Ascending aorta (tissue), 2 donors: ENCODE measurements around the gene BSND. TPM values are rescaled to one million over a fixed set of nuclear protein-coding genes. Genes with fewer than 3 reads are reported as not detected.
A peak's percentile ranks its signal among the peaks of the same experiment; 100 is the strongest.

ENCODE experiments used
- DNase-seq, 2 donors: peaks; one replicate each; pipeline ENCODE4 v3.0.0-alpha.2; 2019; ENCODE audit warnings: low spot score in 2 of 2
- H3K27ac ChIP-seq, 2 donors: fragments of 200-600 bp; sonication (generic); one replicate each; pipeline ENCODE4 v1.5.1; 2016 to 2017; ENCODE audit warnings: mild to moderate bottlenecking in 1 of 2
- H3K27me3 ChIP-seq: fragments of 200-600 bp; sonication (generic); one replicate; pipeline ENCODE4 v1.5.1; 2017
- H3K36me3 ChIP-seq, 2 donors: fragments of 200-600 bp; sonication (generic); one replicate each; pipeline ENCODE4 v1.5.1; 2016
- H3K4me1 ChIP-seq, 2 donors: fragments of 200-600 bp; sonication (generic); one replicate each; pipeline ENCODE4 v1.5.1; 2016 to 2017; ENCODE audit warnings: mild to moderate bottlenecking in 1 of 2
- H3K4me3 ChIP-seq, 2 donors: fragments of 200-600 bp; sonication (generic); one replicate each; pipeline ENCODE4 v1.5.1; 2016 to 2017; ENCODE audit warnings: mild to moderate bottlenecking in 1 of 2
- H3K9me3 ChIP-seq, 2 donors: fragments of 200-600 bp; sonication (generic); one replicate each; pipeline ENCODE4 v1.5.1; 2016
- CTCF ChIP-seq, 3 experiments: fragments of 200-600 bp in 2 of 3; fragments of 450-650 bp in 1 of 3; sonication (generic) in 2 of 3; IDR thresholded peaks; one replicate each; pipeline ENCODE4 v1.5.1; 2016 to 2019; ENCODE audit warnings: antibody characterized with exemption in 3 of 3, mild to moderate bottlenecking in 1 of 3, moderate library complexity in 1 of 3
- intact Hi-C: fragments of 100-400 bp; cut with DNase I; formaldehyde crosslinking; loops from one replicate; pipeline ENCODE4 v1.15.1; 2023
- total RNA-seq: library from RNA; depleted of rRNA; stranded (reverse); fragments of >200 nt; gene quantifications from one replicate; pipeline ENCODE4 v1.1.0, GENCODE V29; 2016

BSND gene
- total RNA-seq, 1 donor from 2014 or later, result not detected

DNA sequence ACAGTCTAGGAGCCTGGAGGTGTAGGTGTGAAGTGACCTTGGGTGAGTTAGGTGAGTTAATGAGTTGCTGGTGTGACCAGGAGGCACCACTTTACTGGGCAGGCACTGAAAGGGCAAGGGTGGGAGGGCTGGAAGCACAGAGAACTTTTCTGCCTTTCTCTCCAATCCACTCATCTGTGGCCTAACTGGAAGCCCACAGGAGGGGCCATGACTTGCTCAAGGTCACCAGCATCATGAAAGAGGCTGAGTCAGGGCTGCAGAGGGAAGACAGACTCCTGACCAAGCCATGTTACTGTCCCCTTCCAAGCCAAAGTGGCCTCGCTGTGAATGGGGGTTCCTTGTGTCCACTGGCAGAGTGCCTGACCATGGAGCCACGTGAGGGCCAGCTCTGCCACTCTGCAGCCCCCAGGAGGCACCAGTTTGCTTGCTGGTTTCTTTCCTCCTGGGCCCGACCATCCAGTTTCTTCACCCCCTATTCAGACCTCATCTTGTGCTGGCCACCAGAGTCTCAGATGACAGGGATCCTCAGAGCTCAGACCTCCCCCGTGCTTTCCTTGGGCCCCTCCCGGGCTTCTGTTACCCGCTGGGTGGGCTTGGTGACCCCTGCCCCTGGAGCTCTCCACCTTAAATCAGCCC lies 4.3 kb upstream of the BSND start:
- Histone ChIP-seq H3K9me3 (no peaks in the 10 kb centered on the region), H3K36me3 (no peaks in the 10 kb centered on the region), H3K4me1 (peaks cover 0 to 7% of the 10 kb centered on the region in 2 donors), H3K4me3 (no peak overlapping the region), H3K27me3 (no peaks in the 10 kb centered on the region), H3K27ac (no peak overlapping the region)
- no peak for TF ChIP-seq CTCF (IDR thresholded peaks at IDR 0.05)
- no peak for DNase-seq
- intact Hi-C loops, result no loop called here

GRCh38 chr1:54995013-54995760 lies 3.5 kb upstream of the BSND start:
- no peaks in the 10 kb centered on the region for H3K27me3 ChIP-seq

GRCh38 chr1:54995835-54996234 lies 2.9 kb upstream of the BSND start:
- Histone ChIP-seq H3K27me3 (no peaks in the 10 kb centered on the region), H3K9me3 (no peaks in the 10 kb centered on the region), H3K27ac (no peak overlapping the region), H3K36me3 (no peaks in the 10 kb centered on the region), H3K4me1 (peaks cover 0 to 7% of the 10 kb centered on the region in 2 donors), H3K4me3 (no peak overlapping the region)
- no peak for TF ChIP-seq CTCF (IDR thresholded peaks at IDR 0.05)
- intact Hi-C loops, result loop anchor here (1.0 kb wide), 2 partner anchors 46 to 51 kb away; no protein-coding TSS in a partner anchor
- DNase-seq, result no peak

More at GRCh38 chr1:54995013-54995760, 3.5 kb upstream of the BSND start:
- Histone ChIP-seq H3K4me1 (peaks cover 0 to 7% of the 10 kb centered on the region in 2 donors), H3K36me3 (no peaks in the 10 kb centered on the region), H3K9me3 (no peaks in the 10 kb centered on the region), H3K27ac (no peak overlapping the region), H3K4me3 (no peak overlapping the region)
- intact Hi-C loops, result no loop called here
- no peak for TF ChIP-seq CTCF (IDR thresholded peaks at IDR 0.05)
- no peak for DNase-seq

DNA sequence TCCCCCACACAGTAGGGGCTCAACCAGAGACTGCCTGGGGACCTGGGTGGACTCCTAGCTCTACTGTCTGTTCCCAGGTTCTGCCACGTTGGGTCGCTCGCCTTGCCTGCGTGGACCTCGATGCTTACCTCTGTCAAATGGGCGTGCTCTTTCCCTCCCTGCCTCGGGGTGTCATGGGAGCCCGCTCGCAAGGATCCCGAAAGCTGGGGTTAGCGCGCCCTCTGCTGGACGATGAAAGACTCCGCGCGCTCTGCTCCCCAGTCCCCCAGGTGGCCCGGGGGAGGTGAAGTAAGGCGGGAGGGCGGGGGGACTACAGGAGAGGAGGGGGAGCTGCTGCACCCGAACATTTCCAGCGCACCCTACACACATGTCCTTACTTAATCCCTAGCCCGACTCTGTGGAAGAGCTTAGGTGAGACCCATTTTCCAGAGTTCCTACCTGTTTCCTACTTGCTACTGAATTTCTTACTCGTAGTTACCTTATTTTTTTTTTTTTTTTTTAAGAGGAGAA lies 2.3 kb upstream of the BSND start:
- H3K9me3 ChIP-seq, result no peaks in the 10 kb centered on the region
- peak in 1 of 2 donors; percentile 76 for DNase-seq
- H3K27me3 ChIP-seq, result no peaks in the 10 kb centered on the region
- peak; percentile 77 to 92 (median 90) for TF ChIP-seq CTCF (IDR thresholded peaks at IDR 0.05)
- peaks cover 0 to 7% of the 10 kb centered on the region in 2 donors for H3K4me1 ChIP-seq
- no peak overlapping the region for H3K27ac ChIP-seq
- no peaks in the 10 kb centered on the region for H3K36me3 ChIP-seq
- intact Hi-C loops, result loop anchor here (1.0 kb wide), 2 partner anchors 46 to 51 kb away; no protein-coding TSS in a partner anchor
- H3K4me3 ChIP-seq, result peak overlapping the region; percentile 0 to 16

GRCh38 chr1:54996869-54997710 lies 1.6 kb upstream of the BSND start:
- Histone ChIP-seq H3K36me3 (no peaks in the 10 kb centered on the region), H3K9me3 (no peaks in the 10 kb centered on the region), H3K27ac (no peak overlapping the region), H3K27me3 (no peaks in the 10 kb centered on the region), H3K4me3 (peak overlapping the region; percentile 0 to 16), H3K4me1 (peaks cover 0 to 7% of the 10 kb centered on the region in 2 donors)
- intact Hi-C loops, result loop anchor here (1.0 kb wide), 2 partner anchors 47 to 52 kb away; no protein-coding TSS in a partner anchor
- no peak for DNase-seq
- TF ChIP-seq CTCF (IDR thresholded peaks at IDR 0.05), result no peak
